Measurements from ENCODE around the gene ADCY5. TPM values are rescaled to one million over a fixed set of nuclear protein-coding genes. Genes with fewer than 3 reads are reported as not detected.

Gene ADCY5
- total RNA-seq, 2 donors from 2014 or later = 4.5 to 17.4 TPM

- DNase-seq (no peak), ATAC-seq (peak; percentile 45)
- intact Hi-C loops (cut with DNase I, micrococcal nuclease) = no loop called here
Observed at GRCh38 chr3:123396171-123397049, 52.5 kb downstream of the ADCY5 start.

- intact Hi-C loops (cut with DNase I, micrococcal nuclease) = no loop called here
- no peak for DNase-seq
- no peak for ATAC-seq
Observed at GRCh38 chr3:123395235-123395634, 53.7 kb downstream of the ADCY5 start.

- no peak for ATAC-seq
- intact Hi-C loops (cut with DNase I, micrococcal nuclease) = no loop called here
- DNase-seq = no peak
Observed at GRCh38 chr3:123394391-123395020, 54.4 kb downstream of the ADCY5 start.

- peak; percentile 32 for ATAC-seq
- DNase-seq = no peak
- intact Hi-C loops (cut with DNase I, micrococcal nuclease) = no loop called here
Observed at GRCh38 chr3:123392871-123393620, 55.8 kb downstream of the ADCY5 start.

- no peak for DNase-seq
- no peak for ATAC-seq
- intact Hi-C loops (cut with DNase I, micrococcal nuclease) = no loop called here
Observed at GRCh38 chr3:123392368-123392767, 56.5 kb downstream of the ADCY5 start.

GRCh38 chr3:123390865-123391600, 57.9 kb downstream of the ADCY5 start:
- intact Hi-C loops (cut with DNase I, micrococcal nuclease) = no loop called here
- DNase-seq = no peak
- no peak for ATAC-seq

GRCh38 chr3:123389628-123389918, 59.3 kb downstream of the ADCY5 start:
- ATAC-seq (no peak), DNase-seq (no peak)
- intact Hi-C loops (cut with DNase I, micrococcal nuclease) = no loop called here

GRCh38 chr3:123388811-123389627, 59.9 kb downstream of the ADCY5 start:
- ATAC-seq = no peak
- intact Hi-C loops (cut with DNase I, micrococcal nuclease) = no loop called here
- no peak for DNase-seq

- ATAC-seq = no peak
- intact Hi-C loops (cut with DNase I, micrococcal nuclease) = no loop called here
- DNase-seq = no peak
Observed at GRCh38 chr3:123388042-123388441, 60.8 kb downstream of the ADCY5 start.

GRCh38 chr3:123387532-123387931, 61.4 kb downstream of the ADCY5 start:
- intact Hi-C loops (cut with DNase I, micrococcal nuclease) = no loop called here
- DNase-seq = no peak
- ATAC-seq = no peak

- intact Hi-C loops (cut with DNase I, micrococcal nuclease) = no loop called here
- DNase-seq (peak in 1 of 2 donors; percentile 10), ATAC-seq (no peak)
Observed at GRCh38 chr3:123386477-123387040, 62.3 kb downstream of the ADCY5 start.

- no peak for DNase-seq
- intact Hi-C loops (cut with DNase I, micrococcal nuclease) = no loop called here
- peak; percentile 32 for ATAC-seq
Observed at GRCh38 chr3:123385981-123386380, 62.9 kb downstream of the ADCY5 start.

- DNase-seq (no peak), ATAC-seq (no peak)
- intact Hi-C loops (cut with DNase I, micrococcal nuclease) = no loop called here
Observed at GRCh38 chr3:123385499-123385898, 63.4 kb downstream of the ADCY5 start.

GRCh38 chr3:123385001-123385401, 63.9 kb downstream of the ADCY5 start:
- ATAC-seq (peak; percentile 50), DNase-seq (peak in 1 of 2 donors; percentile 58)
- intact Hi-C loops (cut with DNase I, micrococcal nuclease) = no loop called here

GRCh38 chr3:123384256-123384655, 64.6 kb downstream of the ADCY5 start:
- intact Hi-C loops (cut with DNase I, micrococcal nuclease) = no loop called here
- ATAC-seq = no peak
- no peak for DNase-seq

- ATAC-seq (peak; percentile 38), DNase-seq (no peak)
- intact Hi-C loops (cut with DNase I, micrococcal nuclease) = no loop called here
Observed at GRCh38 chr3:123383091-123384053, 65.5 kb downstream of the ADCY5 start.

- no peak for DNase-seq
- intact Hi-C loops (cut with DNase I, micrococcal nuclease) = no loop called here
- no peak for ATAC-seq
Observed at GRCh38 chr3:123380261-123380660, 68.6 kb downstream of the ADCY5 start.
